ENCODE measurements around the gene ELL3. TPM values are rescaled to one million over a fixed set of nuclear protein-coding genes. Genes with fewer than 3 reads are reported as not detected.

The ELL3 gene
- total RNA-seq = 1 to 10 TPM; 2.6 to 4.4 (median 3.1) TPM

GRCh38 chr15:43776718-43777266 is at the start of gene ELL3:
TSS of gene ELL3 (minus strand) at chr15:43776966. CDS start at chr15:43776901, 65 bp downstream.
- no peak for TF ChIP-seq CTCF (IDR thresholded peaks at IDR 0.05; ENCODE audit: low read depth)

- TF ChIP-seq CTCF (IDR thresholded peaks at IDR 0.05; ENCODE audit: low read depth) = no peak
Observed at GRCh38 chr15:43826029-43826507, 49.3 kb upstream of the ELL3 start.

GRCh38 chr15:43824302-43825246 is 47.8 kb upstream of the ELL3 start, which contains the start of gene MFAP1:
TSS of gene MFAP1 (minus strand) at chr15:43824690. CDS start at chr15:43824569, 121 bp downstream.
- TF ChIP-seq CTCF (IDR thresholded peaks at IDR 0.05; ENCODE audit: low read depth) = no peak

- no peak for TF ChIP-seq CTCF (IDR thresholded peaks at IDR 0.05; ENCODE audit: low read depth)
Observed at GRCh38 chr15:43821505-43821904, 44.7 kb upstream of the ELL3 start.

GRCh38 chr15:43808960-43809678 is 32.4 kb upstream of the ELL3 start:
- TF ChIP-seq CTCF (IDR thresholded peaks at IDR 0.05; ENCODE audit: low read depth) = no peak

- no peak for TF ChIP-seq CTCF (IDR thresholded peaks at IDR 0.05; ENCODE audit: low read depth)
Observed at GRCh38 chr15:43808435-43808950, 31.7 kb upstream of the ELL3 start.

Data from subcutaneous adipose tissue (tissue), 4 donors.